Lower leg skin (tissue), 3 donors: Measurements from ENCODE around the gene TRAP1.

Experiments used
- POLR2A ChIP-seq, 2 donors: fragments of 450-650 bp; IDR thresholded peaks; one replicate each; pipeline ENCODE4 v1.6.1; 2016 to 2017; ENCODE audit warnings: antibody characterized with exemption in 2 of 2, mild to moderate bottlenecking in 1 of 2, moderate library complexity in 1 of 2
- TF ChIP-seq, protein P1 (sequence below), 3 donors: fragments of 450-650 bp; IDR thresholded peaks; one replicate each; pipeline ENCODE4 v1.5.1; 2016; ENCODE audit warnings: antibody characterized with exemption in 3 of 3, mild to moderate bottlenecking in 3 of 3, moderate library complexity in 2 of 3

DNA sequence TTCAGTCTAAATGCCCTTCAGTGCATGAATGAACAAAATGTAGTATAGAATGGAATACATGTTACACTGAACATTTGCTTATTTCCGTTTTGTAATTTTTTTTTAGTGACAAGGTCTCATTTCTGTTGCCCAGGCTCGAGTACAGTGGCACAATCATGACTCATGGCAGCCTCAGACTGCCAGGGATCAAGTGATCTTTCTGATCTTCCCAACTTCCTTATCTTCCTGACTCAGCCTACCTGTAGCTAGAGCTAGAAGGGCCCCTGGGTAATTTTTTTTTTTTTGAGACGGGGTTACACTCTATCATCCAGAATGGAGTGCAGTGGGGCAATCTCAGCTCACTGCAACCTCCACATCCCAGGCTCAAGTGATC is 98.6 kb downstream of the TRAP1 start:
- no peak for TF ChIP-seq POLR2A (IDR thresholded peaks at IDR 0.05)
- TF ChIP-seq, protein P1, sequence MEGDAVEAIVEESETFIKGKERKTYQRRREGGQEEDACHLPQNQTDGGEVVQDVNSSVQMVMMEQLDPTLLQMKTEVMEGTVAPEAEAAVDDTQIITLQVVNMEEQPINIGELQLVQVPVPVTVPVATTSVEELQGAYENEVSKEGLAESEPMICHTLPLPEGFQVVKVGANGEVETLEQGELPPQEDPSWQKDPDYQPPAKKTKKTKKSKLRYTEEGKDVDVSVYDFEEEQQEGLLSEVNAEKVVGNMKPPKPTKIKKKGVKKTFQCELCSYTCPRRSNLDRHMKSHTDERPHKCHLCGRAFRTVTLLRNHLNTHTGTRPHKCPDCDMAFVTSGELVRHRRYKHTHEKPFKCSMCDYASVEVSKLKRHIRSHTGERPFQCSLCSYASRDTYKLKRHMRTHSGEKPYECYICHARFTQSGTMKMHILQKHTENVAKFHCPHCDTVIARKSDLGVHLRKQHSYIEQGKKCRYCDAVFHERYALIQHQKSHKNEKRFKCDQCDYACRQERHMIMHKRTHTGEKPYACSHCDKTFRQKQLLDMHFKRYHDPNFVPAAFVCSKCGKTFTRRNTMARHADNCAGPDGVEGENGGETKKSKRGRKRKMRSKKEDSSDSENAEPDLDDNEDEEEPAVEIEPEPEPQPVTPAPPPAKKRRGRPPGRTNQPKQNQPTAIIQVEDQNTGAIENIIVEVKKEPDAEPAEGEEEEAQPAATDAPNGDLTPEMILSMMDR (IDR thresholded peaks at IDR 0.05) = no peak
